Activated naive CD8-positive, alpha-beta T cell treated with anti-CD3 and anti-CD28 coated beads, Interleukin-2, amount 50 U/mL, for 24 hours (primary cell): ENCODE measurements around the gene LEP.

Experiments
- ATAC-seq: fragments of 150-1000 bp; cut with Tn5 transposase; one replicate; pipeline ENCODE4 v1.10.0; 2021
- DNase-seq: peaks from one replicate; pipeline ENCODE4 v3.0.0; 2021
- H3K27ac Mint-ChIP-seq: one replicate; pipeline ENCODE4 v1.8.0; 2021; ENCODE audit warnings: mild to moderate bottlenecking, mixed read lengths
- H3K27me3 Mint-ChIP-seq: one replicate; pipeline ENCODE4 v1.8.0; 2021; ENCODE audit warnings: mixed read lengths
- H3K36me3 Mint-ChIP-seq: one replicate; pipeline ENCODE4 v1.8.0; 2021; ENCODE audit warnings: low read depth, mixed read lengths
- H3K4me1 Mint-ChIP-seq: one replicate; pipeline ENCODE4 v1.8.0; 2021; ENCODE audit warnings: mixed read lengths
- H3K4me3 Mint-ChIP-seq: one replicate; pipeline ENCODE4 v1.8.0; 2021; ENCODE audit warnings: mild to moderate bottlenecking, moderate library complexity, mixed read lengths
- H3K9me3 Mint-ChIP-seq: one replicate; pipeline ENCODE4 v1.8.0; 2021; ENCODE audit warnings: mixed read lengths

The LEP gene

DNA sequence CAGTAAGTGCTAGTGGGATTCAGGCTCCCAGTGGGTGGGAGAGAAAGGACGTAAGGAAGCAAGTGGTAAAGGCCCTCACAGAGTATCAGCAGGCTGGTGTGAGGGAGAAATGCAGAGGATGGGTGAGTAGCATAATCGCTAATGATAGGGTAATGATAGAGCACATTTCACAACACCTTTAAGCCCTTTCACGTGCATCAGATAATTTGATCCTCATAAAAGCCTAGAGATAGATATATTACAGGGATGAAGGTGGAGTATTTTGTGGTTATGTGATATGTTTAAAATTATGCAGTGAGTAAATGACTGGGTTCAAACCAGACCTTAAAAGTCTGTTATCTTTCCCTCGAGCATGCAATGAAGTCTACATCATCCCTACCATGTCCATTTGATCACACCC, 10.3 kb downstream of the LEP start:
- no peak overlapping the region for H3K27ac Mint-ChIP-seq
- ATAC-seq: no peak

DNA sequence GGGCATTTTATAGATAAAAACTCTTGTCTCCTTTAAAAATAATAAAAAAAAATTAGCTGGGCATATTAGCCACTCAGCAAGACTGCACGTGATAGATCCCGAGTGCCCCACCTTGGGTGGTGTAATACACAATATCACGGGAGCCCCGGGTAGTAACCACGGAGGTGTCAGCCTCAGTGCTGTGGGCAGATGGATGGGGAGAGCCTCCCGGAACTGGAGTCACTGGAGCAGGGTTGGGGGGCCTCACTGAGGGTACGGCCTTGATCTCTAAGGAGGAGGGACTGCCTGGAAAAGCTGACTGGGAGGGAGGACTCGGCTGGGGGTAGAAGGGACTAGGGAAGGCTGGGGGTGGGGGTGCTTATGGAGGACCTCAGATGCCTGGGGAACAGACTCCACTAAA, 12.6 kb downstream of the LEP start:
- Mint-ChIP-seq H3K4me1 (no peaks in the 10 kb centered on the region), H3K9me3 (no peaks in the 10 kb centered on the region), H3K27me3 (peaks cover 7% of the 10 kb centered on the region), H3K4me3 (no peak overlapping the region), H3K36me3 (no peaks in the 10 kb centered on the region), H3K27ac (no peak overlapping the region)
- ATAC-seq (no peak), DNase-seq (no peak)

More for the DNA sequence above, 10.3 kb downstream of the LEP start:
- no peak overlapping the region for H3K4me3 Mint-ChIP-seq
- no peak for DNase-seq
- no peaks in the 10 kb centered on the region for H3K9me3 Mint-ChIP-seq
- H3K4me1 Mint-ChIP-seq: no peaks in the 10 kb centered on the region
- H3K27me3 Mint-ChIP-seq: peaks cover 5% of the 10 kb centered on the region
- no peaks in the 10 kb centered on the region for H3K36me3 Mint-ChIP-seq

DNA sequence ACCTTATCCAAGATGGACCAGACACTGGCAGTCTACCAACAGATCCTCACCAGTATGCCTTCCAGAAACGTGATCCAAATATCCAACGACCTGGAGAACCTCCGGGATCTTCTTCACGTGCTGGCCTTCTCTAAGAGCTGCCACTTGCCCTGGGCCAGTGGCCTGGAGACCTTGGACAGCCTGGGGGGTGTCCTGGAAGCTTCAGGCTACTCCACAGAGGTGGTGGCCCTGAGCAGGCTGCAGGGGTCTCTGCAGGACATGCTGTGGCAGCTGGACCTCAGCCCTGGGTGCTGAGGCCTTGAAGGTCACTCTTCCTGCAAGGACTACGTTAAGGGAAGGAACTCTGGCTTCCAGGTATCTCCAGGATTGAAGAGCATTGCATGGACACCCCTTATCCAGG, 13.4 kb downstream of the LEP start:
- Mint-ChIP-seq H3K36me3 (no peaks in the 10 kb centered on the region), H3K9me3 (no peaks in the 10 kb centered on the region), H3K27ac (no peak overlapping the region), H3K4me3 (no peak overlapping the region), H3K4me1 (no peaks in the 10 kb centered on the region), H3K27me3 (peaks cover 7% of the 10 kb centered on the region)
- ATAC-seq: no peak
- no peak for DNase-seq

DNA sequence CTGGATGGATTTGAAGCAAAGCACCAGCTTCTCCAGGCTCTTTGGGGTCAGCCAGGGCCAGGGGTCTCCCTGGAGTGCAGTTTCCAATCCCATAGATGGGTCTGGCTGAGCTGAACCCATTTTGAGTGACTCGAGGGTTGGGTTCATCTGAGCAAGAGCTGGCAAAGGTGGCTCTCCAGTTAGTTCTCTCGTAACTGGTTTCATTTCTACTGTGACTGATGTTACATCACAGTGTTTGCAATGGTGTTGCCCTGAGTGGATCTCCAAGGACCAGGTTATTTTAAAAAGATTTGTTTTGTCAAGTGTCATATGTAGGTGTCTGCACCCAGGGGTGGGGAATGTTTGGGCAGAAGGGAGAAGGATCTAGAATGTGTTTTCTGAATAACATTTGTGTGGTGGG, 14.2 kb downstream of the LEP start:
- Mint-ChIP-seq H3K27ac (no peak overlapping the region), H3K27me3 (peaks cover 2% of the 10 kb centered on the region), H3K4me1 (no peaks in the 10 kb centered on the region), H3K4me3 (no peak overlapping the region), H3K36me3 (no peaks in the 10 kb centered on the region), H3K9me3 (no peaks in the 10 kb centered on the region)
- DNase-seq (no peak), ATAC-seq (no peak)

DNA sequence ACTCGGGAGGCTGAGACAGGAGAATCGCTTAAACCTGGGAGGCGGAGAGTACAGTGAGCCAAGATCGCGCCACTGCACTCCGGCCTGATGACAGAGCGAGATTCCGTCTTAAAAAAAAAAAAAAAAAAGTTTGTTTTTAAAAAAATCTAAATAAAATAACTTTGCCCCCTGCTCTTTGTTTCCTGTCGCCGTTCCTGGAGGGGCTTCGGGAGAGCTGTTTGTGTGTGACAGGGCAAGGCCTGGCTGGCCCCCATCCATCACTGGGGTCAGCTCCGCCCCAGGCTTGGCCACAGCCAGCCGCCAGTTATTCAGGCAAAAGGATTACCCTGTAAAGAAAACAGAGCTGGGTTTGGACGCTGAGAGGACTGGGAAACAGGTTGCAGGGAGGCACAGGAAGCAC, 16.4 kb downstream of the LEP start:
- ATAC-seq: no peak
- DNase-seq: no peak
- no peaks in the 10 kb centered on the region for H3K9me3 Mint-ChIP-seq
- no peaks in the 10 kb centered on the region for H3K36me3 Mint-ChIP-seq
- no peaks in the 10 kb centered on the region for H3K4me1 Mint-ChIP-seq
- no peak overlapping the region for H3K27ac Mint-ChIP-seq
- H3K27me3 Mint-ChIP-seq: peaks cover 2% of the 10 kb centered on the region
- no peak overlapping the region for H3K4me3 Mint-ChIP-seq

DNA sequence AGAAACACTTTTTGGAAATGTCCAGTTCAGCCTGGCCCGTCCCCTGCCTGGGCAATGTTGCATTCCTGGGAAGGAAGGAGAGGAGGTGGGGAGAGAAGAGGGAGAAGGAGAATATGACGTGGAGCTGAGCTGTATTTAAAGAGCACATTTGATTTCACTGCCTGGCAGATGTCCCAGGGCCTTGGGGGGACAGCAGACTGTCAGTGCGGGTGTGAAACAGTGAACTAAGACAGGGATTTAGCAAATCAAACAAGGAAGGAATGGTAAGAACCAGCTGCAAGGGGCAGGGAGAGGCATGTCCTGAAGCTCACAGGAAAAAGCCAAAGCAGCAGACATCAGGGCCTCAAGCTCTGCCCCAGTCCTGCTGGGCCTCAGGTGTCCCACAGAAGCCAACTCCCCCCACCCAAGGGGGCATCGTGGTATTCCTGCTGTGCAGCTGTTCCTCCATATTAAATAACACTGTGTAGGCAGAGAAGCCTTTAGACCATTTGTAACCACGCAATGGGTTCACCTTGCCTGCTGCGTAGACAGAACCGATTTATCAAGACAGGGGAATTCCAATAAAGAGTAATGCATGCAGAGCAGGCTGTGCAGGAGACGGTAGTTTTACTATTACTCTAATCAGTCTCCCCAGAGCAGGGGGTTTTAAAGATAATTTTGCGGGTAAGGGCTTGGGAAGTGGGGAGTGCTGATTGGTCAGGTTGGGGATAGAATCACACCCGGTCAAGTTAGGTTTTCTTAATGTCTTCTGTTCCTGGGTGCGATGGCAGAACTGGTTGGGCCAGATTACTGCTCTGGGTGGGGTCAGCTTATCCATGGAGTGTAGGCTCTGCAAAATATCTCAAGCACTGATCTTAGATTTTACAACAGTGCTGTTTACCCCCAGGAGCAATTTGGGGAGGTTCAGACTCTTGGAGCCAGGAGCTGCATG, 18.3 kb downstream of the LEP start:
- no peak overlapping the region for H3K4me3 Mint-ChIP-seq
- H3K27ac Mint-ChIP-seq: no peak overlapping the region
- ATAC-seq (no peak), DNase-seq (no peak)
- H3K4me1 Mint-ChIP-seq: no peaks in the 10 kb centered on the region
- no peaks in the 10 kb centered on the region for H3K36me3 Mint-ChIP-seq
- H3K9me3 Mint-ChIP-seq: no peaks in the 10 kb centered on the region
- H3K27me3 Mint-ChIP-seq: peaks cover 2% of the 10 kb centered on the region

DNA sequence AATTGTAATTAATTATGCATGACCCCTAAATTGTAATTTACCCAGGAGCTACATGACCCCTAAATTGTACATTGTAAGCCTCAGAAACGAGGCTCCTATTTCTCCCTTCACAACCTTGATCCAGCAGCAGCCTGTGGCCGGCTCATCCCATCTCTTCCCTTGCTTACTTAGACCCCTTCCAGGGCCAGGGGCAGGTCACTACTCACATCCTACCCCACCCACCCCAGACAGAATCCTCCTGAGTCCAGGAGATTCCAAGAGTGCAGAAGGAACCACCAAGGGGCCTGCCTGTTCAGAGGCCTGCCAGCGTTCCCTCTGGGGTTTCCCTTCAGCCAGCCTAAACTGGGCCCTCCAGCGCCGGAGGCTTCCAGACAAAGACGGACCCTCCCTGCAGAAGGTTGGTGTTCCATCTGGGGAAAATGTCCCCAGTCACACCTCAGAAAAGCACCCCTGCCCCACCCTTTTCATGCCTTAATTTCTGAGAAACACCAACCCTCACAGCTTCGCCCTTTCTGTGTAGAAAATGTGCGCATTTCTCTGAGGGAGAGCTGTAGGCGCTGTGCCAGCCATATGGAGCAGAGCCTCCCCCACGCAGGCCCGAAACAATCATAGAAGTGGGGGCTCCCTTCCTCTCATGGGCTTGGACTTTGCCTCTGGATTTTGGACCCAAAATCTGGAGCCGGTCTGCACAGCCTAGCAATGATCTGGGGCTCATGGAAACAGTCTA, 19.2 kb downstream of the LEP start:
- DNase-seq (no peak), ATAC-seq (no peak)
- H3K27ac Mint-ChIP-seq: no peak overlapping the region

DNA sequence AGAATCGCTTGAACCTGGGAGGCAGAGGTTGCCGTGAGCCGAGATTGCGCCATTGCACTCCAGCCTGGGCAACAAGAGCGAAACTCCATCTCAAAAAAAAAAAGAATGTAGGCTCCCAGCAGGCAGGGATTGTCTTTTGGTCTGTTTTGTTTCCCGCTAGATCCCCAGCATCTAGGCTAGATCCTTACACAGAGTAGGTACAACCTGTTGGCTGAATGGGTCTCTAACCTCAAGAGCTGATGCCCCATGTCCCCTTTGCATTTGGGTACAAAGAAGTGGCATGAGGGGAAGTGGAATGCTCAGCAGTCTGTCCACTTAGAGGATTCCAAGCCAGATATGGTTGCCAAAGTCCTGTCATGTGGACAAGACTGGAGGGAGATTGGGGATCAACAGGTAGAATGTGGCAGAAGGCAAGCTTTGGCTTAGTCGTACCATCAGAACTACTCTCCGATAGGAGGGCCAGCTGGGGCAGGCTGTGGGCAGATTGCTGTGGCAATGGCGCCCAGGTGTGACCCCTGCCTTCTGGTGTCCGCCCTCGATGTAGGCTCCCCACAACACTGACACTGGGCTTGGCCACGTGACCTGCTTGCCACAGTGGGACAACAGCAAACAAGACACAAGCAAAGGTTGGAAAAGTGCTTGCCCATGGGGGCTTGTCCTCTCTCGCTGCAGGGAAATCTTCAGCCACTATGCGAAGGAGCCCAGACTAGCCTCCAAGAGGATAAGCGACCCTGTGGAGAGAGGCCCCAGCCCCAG, 21.4 kb downstream of the LEP start:
- H3K27ac Mint-ChIP-seq: no peak overlapping the region
- no peaks in the 10 kb centered on the region for H3K9me3 Mint-ChIP-seq
- ATAC-seq (no peak), DNase-seq (no peak)
- H3K27me3 Mint-ChIP-seq: peaks cover 10% of the 10 kb centered on the region
- no peak overlapping the region for H3K4me3 Mint-ChIP-seq
- H3K4me1 Mint-ChIP-seq: no peaks in the 10 kb centered on the region
- no peaks in the 10 kb centered on the region for H3K36me3 Mint-ChIP-seq

More for the DNA sequence above, 19.2 kb downstream of the LEP start:
- Mint-ChIP-seq H3K9me3 (no peaks in the 10 kb centered on the region), H3K4me3 (no peak overlapping the region), H3K4me1 (no peaks in the 10 kb centered on the region), H3K36me3 (no peaks in the 10 kb centered on the region), H3K27me3 (peaks cover 2% of the 10 kb centered on the region)

DNA sequence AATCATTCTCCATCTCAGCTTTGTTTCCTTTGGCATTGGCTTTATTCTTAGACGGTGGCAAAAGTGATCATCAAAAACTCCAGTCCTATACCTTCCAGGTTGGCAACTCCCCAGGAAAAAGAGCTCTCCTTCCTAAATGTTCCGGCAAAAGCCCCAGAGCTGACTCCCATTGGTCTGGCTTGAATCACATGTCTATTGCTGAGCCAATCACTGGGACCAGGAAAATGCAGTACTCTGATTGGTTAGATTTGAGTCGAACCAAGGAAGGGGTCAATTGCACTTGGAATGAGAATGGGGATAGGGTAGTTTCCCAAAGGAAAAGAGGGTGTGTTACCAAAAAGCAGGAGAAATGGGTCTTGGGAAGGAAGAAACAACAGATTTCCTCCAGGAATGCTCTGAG, 22.3 kb downstream of the LEP start:
- Mint-ChIP-seq H3K4me1 (no peaks in the 10 kb centered on the region), H3K9me3 (no peaks in the 10 kb centered on the region), H3K27me3 (peaks cover 14% of the 10 kb centered on the region), H3K36me3 (no peaks in the 10 kb centered on the region), H3K4me3 (no peak overlapping the region), H3K27ac (no peak overlapping the region)
- DNase-seq (no peak), ATAC-seq (no peak)

DNA sequence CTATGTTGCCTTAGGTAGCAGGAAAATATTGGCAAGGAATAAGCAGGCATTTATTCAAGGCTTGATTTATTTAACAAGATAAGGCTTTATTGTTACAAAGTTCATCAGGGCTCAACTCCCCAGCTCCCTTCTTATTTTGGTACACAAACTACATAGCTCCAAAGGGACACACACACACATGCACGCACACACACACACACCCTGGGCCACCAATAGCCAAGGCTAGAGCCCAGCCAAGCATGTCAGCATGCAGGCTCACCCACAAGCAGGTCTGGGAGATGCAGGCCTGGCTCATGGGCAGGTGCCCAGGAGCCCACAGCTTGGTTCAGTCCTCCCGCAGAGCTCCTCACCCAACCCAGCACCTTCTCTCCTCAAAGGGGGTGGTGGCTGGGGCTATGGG, 23.4 kb downstream of the LEP start:
- no peaks in the 10 kb centered on the region for H3K36me3 Mint-ChIP-seq
- no peaks in the 10 kb centered on the region for H3K9me3 Mint-ChIP-seq
- H3K4me1 Mint-ChIP-seq: no peaks in the 10 kb centered on the region
- peaks cover 24% of the 10 kb centered on the region for H3K27me3 Mint-ChIP-seq
- ATAC-seq (no peak), DNase-seq (no peak)
- no peak overlapping the region for H3K4me3 Mint-ChIP-seq
- no peak overlapping the region for H3K27ac Mint-ChIP-seq

DNA sequence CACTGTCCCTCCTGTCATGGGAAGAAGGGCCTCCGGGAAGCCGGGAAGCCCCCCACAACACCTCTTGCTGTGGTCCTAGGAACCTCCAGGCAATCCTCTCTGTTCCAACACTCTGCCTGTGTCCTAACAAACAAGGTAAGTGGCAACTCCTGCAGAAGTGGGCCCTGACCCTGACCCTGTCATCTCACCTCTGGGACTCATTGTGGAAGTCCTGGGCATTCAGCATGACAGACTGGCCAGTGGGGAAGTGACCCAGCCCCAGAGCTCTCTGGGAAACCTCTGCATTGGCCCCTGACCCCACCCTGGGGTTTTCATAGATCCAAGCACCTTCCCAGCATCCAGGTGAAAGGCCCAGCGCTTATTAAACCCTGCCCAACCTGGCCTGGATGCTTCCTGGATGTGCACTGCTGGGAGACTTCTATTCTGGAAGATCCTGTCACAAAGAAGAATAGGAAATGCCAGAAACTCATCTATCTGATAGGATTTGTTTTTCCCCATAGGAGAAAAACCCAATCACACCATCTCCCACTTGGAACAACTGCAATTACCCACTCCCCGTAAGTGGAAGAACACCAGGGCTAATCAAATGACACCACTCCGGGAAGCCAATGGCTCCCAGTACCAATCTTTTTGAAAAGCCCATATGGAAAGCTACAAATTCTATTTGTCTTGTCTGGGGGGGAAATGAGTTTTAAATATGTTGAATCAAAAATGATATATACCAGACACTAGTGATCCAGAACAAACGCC, 24.3 kb downstream of the LEP start:
- Mint-ChIP-seq H3K27ac (no peak overlapping the region), H3K27me3 (peaks cover 29% of the 10 kb centered on the region), H3K4me1 (no peaks in the 10 kb centered on the region), H3K9me3 (no peaks in the 10 kb centered on the region), H3K4me3 (no peak overlapping the region), H3K36me3 (no peaks in the 10 kb centered on the region)
- ATAC-seq: no peak
- no peak for DNase-seq

DNA sequence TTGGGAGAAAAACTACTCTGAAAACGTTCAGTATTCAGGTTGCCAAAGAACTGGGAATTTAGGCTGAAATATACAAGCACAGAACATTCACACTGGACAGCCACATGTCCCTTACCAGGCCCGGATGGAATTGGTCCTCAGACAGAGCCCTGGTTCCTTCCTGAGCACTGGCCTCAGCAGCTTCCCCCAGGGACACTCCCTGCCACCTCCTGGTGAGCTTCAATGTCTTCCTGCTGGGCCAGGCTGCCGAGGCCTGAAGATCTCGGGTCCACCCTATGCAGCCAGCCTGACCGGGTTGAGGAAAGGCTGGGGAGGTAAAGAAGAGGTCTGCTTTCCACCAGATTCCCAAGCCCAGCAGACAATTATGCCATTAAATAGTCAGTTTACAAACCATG, 24.8 kb downstream of the LEP start:
- DNase-seq (no peak), ATAC-seq (no peak)
- H3K9me3 Mint-ChIP-seq: no peaks in the 10 kb centered on the region
- no peaks in the 10 kb centered on the region for H3K36me3 Mint-ChIP-seq
- H3K4me3 Mint-ChIP-seq: no peak overlapping the region
- peaks cover 32% of the 10 kb centered on the region for H3K27me3 Mint-ChIP-seq
- H3K27ac Mint-ChIP-seq: no peak overlapping the region
- no peaks in the 10 kb centered on the region for H3K4me1 Mint-ChIP-seq

DNA sequence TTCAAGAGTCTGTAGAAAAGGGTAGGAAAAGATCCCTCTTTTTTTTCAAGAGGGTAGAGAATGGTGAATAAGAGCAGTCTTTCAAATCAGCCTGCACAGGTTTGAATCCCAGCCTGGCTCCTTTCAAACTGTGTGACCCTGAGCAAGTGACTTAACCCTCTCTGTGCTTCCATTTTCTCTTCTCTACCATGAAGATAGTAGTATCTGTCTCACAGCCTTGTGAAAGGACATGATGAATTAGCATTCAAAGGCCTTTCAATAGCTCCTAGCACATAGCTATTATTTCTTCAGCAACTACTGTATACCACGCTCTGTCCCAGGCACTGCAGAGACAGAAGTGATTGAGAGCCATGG, 25.4 kb downstream of the LEP start:
- Mint-ChIP-seq H3K4me3 (no peak overlapping the region), H3K4me1 (peaks cover 2% of the 10 kb centered on the region), H3K36me3 (no peaks in the 10 kb centered on the region), H3K27ac (no peak overlapping the region), H3K27me3 (peaks cover 35% of the 10 kb centered on the region), H3K9me3 (no peaks in the 10 kb centered on the region)
- ATAC-seq (no peak), DNase-seq (no peak)

DNA sequence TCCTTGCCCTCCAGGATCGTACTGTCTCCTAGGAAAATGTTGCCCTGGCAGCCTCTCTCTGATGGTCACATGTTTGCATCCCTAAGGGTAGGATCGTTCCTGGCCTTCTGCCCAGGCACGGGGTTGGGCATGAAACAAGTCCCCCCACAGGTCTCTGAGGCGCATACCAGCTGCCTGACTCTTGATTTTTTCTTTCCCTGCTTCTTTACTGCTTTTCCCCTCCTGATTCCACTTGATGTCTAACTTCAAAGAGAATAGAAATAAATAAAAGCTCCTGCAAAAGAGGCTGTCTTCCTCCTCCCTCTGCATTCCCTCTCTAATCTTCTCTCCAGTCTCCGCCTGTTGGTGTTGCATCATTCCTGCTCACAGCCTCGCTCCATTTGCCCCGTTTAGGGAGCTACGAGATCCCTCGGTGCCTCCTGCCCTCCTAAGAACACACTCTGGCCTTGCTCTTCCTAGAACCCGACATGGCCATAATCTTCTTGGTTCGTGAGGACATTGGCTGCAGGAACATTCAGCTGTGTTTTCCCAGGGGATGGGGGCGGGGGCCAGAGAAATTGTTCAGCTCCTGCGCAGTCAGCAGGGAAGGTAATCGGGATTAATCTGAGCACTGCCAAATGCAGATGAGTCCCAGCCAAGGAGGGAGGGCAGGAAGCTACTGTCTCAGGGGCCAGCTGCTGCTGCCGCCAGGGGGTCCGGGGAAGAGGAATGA, 26.0 kb downstream of the LEP start:
- Mint-ChIP-seq H3K4me3 (no peak overlapping the region), H3K9me3 (no peaks in the 10 kb centered on the region), H3K27me3 (peaks cover 35% of the 10 kb centered on the region), H3K4me1 (peaks cover 2% of the 10 kb centered on the region), H3K27ac (no peak overlapping the region), H3K36me3 (no peaks in the 10 kb centered on the region)
- no peak for ATAC-seq
- DNase-seq: no peak
